ENCODE results near the gene BTD. TPM values are rescaled to one million over a fixed set of nuclear protein-coding genes. Genes with fewer than 3 reads are reported as not detected.
A peak's percentile ranks its signal among the peaks of the same experiment; 100 is the strongest.
"Not testable (repeated sequence)": the region's sequence is repeated elsewhere in the genome, so short reads cannot be mapped to it uniquely, and the experiment has no call there.

BTD gene
- total RNA-seq, 1 donor from 2014 or later: 23.0 TPM

DNA sequence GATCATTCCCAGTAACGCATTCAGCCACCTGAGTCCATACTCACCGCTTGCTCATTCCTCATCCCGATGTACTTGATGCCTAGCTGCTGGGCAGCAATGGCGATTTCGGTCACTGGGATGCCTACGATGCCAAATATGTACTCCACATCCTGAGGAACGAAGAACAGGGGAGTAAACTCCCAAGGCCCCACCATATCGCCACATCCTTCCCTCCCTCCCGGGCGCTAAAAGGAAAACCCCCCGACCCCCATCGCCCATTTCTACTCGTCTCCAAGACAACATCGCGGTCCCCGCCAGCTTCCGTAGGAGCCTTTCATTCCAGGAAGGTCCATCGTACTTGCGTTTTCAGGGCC lies 523 bp upstream of the BTD start:
- H3K27me3 ChIP-seq (ENCODE audit: control insufficient read depth in 3 of 3, insufficient read depth in 3 of 3, low read length in 3 of 3): no peaks in the 10 kb centered on the region
- H3K4me1 ChIP-seq (ENCODE audit: control insufficient read depth in 3 of 3, insufficient read depth in 3 of 3, low read length in 3 of 3): peaks cover 19 to 25% (median 20%) of the 10 kb centered on the region in 3 donors
- H3K27ac ChIP-seq (ENCODE audit: low read depth, low read length): peak overlapping the region; percentile 81
- H3K9me3 ChIP-seq (ENCODE audit: control insufficient read depth in 3 of 3, low read length in 3 of 3): no peaks in the 10 kb centered on the region
- peak overlapping the region; percentile 79 to 100 (median 99) for H3K4me3 ChIP-seq (ENCODE audit: low read length in 3 of 3)
- peaks cover 7 to 30% (median 24%) of the 10 kb centered on the region in 3 donors for H3K36me3 ChIP-seq (ENCODE audit: control insufficient read depth in 3 of 3, insufficient read depth in 3 of 3, low read length in 3 of 3)
- peak overlapping the region; percentile 87 to 94 (median 94) for H3K9ac ChIP-seq (ENCODE audit: low read depth in 1 of 3, low read length in 3 of 3)

DNA sequence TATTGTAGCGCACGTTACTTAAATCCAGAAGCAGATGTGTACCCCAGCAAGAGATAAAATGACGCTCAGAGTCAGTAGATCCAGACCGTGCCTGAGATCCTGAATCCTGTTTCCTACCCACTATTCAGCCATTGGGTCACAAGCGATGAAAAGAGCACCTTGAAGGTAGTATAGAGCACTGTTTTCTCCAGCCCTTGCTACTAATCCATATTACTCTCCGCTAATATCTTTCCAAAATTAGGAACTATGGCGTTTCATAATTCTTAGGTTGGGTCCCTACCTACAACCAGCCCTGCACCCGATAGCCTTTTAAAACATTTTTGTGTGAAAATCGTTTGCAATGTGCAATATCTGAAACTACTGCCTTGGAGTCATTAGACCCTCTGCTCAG lies 596 bp downstream of the BTD start:
- Histone ChIP-seq H3K4me3 (ENCODE audit: low read length in 3 of 3) (peak overlapping the region; percentile 79 to 100 (median 99)), H3K9ac (ENCODE audit: low read depth in 1 of 3, low read length in 3 of 3) (peak overlapping the region; percentile 87 to 94 (median 93)), H3K27me3 (ENCODE audit: control insufficient read depth in 3 of 3, insufficient read depth in 3 of 3, low read length in 3 of 3) (no peaks in the 10 kb centered on the region), H3K36me3 (ENCODE audit: control insufficient read depth in 3 of 3, insufficient read depth in 3 of 3, low read length in 3 of 3) (peaks cover 7 to 29% (median 20%) of the 10 kb centered on the region in 3 donors), H3K9me3 (ENCODE audit: control insufficient read depth in 3 of 3, low read length in 3 of 3) (no peaks in the 10 kb centered on the region), H3K27ac (ENCODE audit: low read depth, low read length) (peak overlapping the region; percentile 81), H3K4me1 (ENCODE audit: control insufficient read depth in 3 of 3, insufficient read depth in 3 of 3, low read length in 3 of 3) (peaks cover 19 to 32% (median 26%) of the 10 kb centered on the region in 3 donors)

DNA sequence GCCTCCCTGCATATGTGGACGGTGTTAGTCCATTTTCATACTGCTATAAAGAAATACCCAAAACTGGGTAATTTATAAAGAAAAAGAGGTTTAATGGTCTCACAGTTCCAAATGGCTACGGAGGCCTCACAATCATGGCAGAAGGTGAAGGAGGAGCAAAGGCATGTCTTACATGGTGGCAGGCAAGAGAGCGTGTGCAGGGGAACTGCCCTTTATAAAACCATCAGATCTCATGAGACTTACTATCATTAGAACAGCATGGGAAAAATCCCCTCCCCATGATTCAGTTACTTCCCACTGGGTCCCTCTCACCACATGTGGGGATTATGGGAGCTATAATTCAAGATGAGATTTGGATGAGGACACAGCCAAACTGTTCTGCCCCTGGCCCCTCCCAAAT lies 1.3 kb downstream of the BTD start:
- not testable (repeated sequence) for H3K27me3 ChIP-seq (ENCODE audit: control insufficient read depth in 3 of 3, insufficient read depth in 3 of 3, low read length in 3 of 3); H3K9me3 ChIP-seq (ENCODE audit: control insufficient read depth in 3 of 3, low read length in 3 of 3); H3K27ac ChIP-seq (ENCODE audit: low read depth, low read length)
- Histone ChIP-seq H3K9ac (ENCODE audit: low read depth in 1 of 3, low read length in 3 of 3) (peak overlapping the region in 1 of 3 donors; percentile 94), H3K4me3 (ENCODE audit: low read length in 3 of 3) (peak overlapping the region in 2 of 3 donors; percentile 79 to 99), H3K36me3 (ENCODE audit: control insufficient read depth in 3 of 3, insufficient read depth in 3 of 3, low read length in 3 of 3) (peaks cover 5 to 22% (median 17%) of the 10 kb centered on the region in 3 donors), H3K4me1 (ENCODE audit: control insufficient read depth in 3 of 3, insufficient read depth in 3 of 3, low read length in 3 of 3) (peaks cover 21 to 32% (median 26%) of the 10 kb centered on the region in 3 donors)

DNA sequence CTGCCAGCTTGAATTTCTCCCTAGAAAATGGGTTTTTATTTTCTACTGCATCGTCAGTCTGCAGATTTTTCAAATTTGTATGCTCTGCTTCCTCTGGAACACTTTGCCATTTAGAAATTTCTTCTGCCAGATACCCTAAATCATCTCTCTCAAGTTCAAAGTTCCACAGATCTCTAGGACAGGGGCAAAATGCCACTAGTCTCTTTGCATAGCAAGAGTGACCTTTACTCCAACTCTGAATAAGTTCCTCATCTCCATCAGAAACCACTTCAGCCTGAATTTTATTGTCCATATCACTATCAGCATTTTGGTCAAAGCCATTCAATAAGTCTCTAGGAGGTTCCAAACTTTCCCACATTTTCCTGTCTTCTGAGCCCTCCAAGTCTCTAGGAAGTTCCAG lies 3.0 kb downstream of the BTD start:
- not testable (repeated sequence) for H3K4me3 ChIP-seq (ENCODE audit: low read length in 3 of 3); H3K36me3 ChIP-seq (ENCODE audit: control insufficient read depth in 3 of 3, insufficient read depth in 3 of 3, low read length in 3 of 3); H3K9me3 ChIP-seq (ENCODE audit: control insufficient read depth in 3 of 3, low read length in 3 of 3); H3K27ac ChIP-seq (ENCODE audit: low read depth, low read length); H3K9ac ChIP-seq (ENCODE audit: low read depth in 1 of 3, low read length in 3 of 3); H3K27me3 ChIP-seq (ENCODE audit: control insufficient read depth in 3 of 3, insufficient read depth in 3 of 3, low read length in 3 of 3)
- peaks cover 25 to 32% (median 26%) of the 10 kb centered on the region in 3 donors for H3K4me1 ChIP-seq (ENCODE audit: control insufficient read depth in 3 of 3, insufficient read depth in 3 of 3, low read length in 3 of 3)

DNA sequence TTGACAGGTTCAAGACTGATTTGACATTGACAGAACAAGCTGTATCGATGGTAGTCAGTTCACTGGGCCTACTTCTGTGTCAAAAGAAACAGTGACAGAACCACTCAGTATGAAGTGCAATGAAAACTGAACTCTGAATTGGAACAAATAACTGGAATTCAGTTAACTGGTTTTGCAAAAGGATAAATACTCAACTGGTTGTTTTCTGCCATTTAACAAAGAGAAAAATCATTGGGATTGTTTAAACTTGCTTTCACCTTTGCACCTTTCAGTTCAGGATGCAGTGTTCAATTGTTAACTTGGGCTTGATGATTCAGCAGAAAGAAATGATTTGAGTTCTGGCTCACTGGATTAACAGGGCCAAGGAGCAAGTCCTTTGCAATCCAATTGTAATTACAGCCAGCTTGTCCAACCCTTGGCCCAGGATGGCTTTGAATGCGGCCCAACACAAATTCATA lies 4.9 kb downstream of the BTD start:
- Histone ChIP-seq H3K27ac (ENCODE audit: low read depth, low read length) (peak overlapping the region; percentile 37), H3K9me3 (ENCODE audit: control insufficient read depth in 3 of 3, low read length in 3 of 3) (no peaks in the 10 kb centered on the region), H3K36me3 (ENCODE audit: control insufficient read depth in 3 of 3, insufficient read depth in 3 of 3, low read length in 3 of 3) (peaks cover 0 to 3% (median 0%) of the 10 kb centered on the region in 3 donors), H3K9ac (ENCODE audit: low read depth in 1 of 3, low read length in 3 of 3) (no peak overlapping the region), H3K4me1 (ENCODE audit: control insufficient read depth in 3 of 3, insufficient read depth in 3 of 3, low read length in 3 of 3) (peaks cover 16 to 24% (median 22%) of the 10 kb centered on the region in 3 donors), H3K4me3 (ENCODE audit: low read length in 3 of 3) (no peak overlapping the region), H3K27me3 (ENCODE audit: control insufficient read depth in 3 of 3, insufficient read depth in 3 of 3, low read length in 3 of 3) (no peaks in the 10 kb centered on the region)

DNA sequence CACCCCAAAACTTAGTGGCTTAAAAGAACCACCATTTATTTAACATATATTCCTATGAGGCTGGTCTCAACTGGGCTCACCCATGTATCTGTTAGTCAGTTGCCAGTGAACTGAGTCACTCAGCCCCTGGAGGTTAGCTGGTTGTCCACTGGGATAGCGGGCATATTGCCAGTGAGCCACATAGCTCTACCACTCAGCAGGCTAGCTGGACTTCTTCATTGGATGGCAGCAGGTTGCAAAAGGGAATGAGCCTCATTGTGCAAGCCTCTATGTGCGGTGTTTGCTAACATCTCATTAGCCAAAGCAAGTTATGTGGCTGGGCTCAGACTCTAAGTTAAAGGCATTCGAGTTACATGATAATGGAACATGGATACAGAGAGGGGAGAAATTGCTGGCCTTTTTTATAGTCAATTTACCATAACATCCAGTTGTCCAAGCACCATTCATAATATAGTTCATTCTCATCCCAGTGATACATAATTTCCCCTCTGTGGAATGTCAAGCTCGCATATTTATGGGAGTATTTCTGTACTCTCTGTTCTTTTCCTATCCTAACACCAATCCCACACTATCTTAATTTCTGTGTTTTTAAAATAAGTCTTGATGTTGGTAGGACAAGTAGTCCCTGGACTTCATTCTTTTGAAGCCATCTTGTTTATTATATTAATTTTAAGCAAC lies 8.7 kb downstream of the BTD start:
- H3K9ac ChIP-seq (ENCODE audit: low read depth in 1 of 3, low read length in 3 of 3): no peak overlapping the region
- peak overlapping the region; percentile 38 for H3K27ac ChIP-seq (ENCODE audit: low read depth, low read length)
- no peaks in the 10 kb centered on the region for H3K9me3 ChIP-seq (ENCODE audit: control insufficient read depth in 3 of 3, low read length in 3 of 3)
- H3K4me3 ChIP-seq (ENCODE audit: low read length in 3 of 3): no peak overlapping the region
- peaks cover 0 to under 1% (median 0%) of the 10 kb centered on the region in 3 donors for H3K36me3 ChIP-seq (ENCODE audit: control insufficient read depth in 3 of 3, insufficient read depth in 3 of 3, low read length in 3 of 3)
- H3K4me1 ChIP-seq (ENCODE audit: control insufficient read depth in 3 of 3, insufficient read depth in 3 of 3, low read length in 3 of 3): peaks cover 8 to 15% (median 12%) of the 10 kb centered on the region in 3 donors
- H3K27me3 ChIP-seq (ENCODE audit: control insufficient read depth in 3 of 3, insufficient read depth in 3 of 3, low read length in 3 of 3): no peaks in the 10 kb centered on the region

DNA sequence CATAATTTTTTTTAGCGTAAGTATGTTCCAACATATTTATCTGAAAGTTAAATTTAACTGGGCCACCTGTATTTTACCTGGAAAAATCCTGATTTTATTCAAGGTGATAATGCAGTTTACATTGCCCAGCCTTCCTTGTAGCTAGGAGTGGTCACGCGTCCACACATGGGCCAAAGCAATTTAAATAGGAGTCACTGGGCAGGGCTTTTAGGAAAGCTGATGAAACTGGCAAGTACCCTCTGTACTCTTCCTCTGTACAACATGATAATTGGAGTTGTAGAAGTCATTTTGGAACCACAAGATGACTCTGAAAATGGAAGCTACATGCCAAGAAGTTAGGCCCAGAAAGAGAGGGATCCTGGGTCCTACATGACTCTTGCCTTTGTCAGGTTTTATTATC lies 9.5 kb downstream of the BTD start:
- Histone ChIP-seq H3K36me3 (ENCODE audit: control insufficient read depth in 3 of 3, insufficient read depth in 3 of 3, low read length in 3 of 3) (no peaks in the 10 kb centered on the region), H3K27ac (ENCODE audit: low read depth, low read length) (peak overlapping the region; percentile 38), H3K9ac (ENCODE audit: low read depth in 1 of 3, low read length in 3 of 3) (no peak overlapping the region), H3K4me1 (ENCODE audit: control insufficient read depth in 3 of 3, insufficient read depth in 3 of 3, low read length in 3 of 3) (peaks cover 8 to 14% (median 12%) of the 10 kb centered on the region in 3 donors), H3K4me3 (ENCODE audit: low read length in 3 of 3) (no peak overlapping the region), H3K9me3 (ENCODE audit: control insufficient read depth in 3 of 3, low read length in 3 of 3) (no peaks in the 10 kb centered on the region), H3K27me3 (ENCODE audit: control insufficient read depth in 3 of 3, insufficient read depth in 3 of 3, low read length in 3 of 3) (no peaks in the 10 kb centered on the region)

DNA sequence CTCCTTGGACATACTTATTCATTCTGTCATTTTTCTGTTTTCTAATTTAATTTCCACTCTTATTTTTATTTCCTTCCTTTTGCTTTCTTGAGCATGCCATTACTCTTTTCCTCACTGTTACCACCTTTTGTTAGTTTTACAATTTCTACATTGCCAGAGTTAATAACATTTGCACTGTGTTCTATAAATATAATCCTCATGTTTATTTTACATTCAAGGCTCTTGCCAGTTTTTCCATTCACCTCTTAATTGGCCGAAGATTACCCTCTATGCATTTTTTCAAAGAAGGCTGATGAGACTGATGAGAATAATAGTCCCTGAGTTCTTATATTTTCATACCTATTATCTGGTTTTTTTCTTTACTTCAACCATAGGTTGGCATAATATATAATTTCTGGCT lies 10.5 kb downstream of the BTD start:
- no peak overlapping the region for H3K9ac ChIP-seq (ENCODE audit: low read depth in 1 of 3, low read length in 3 of 3)
- H3K9me3 ChIP-seq (ENCODE audit: control insufficient read depth in 3 of 3, low read length in 3 of 3): no peaks in the 10 kb centered on the region
- no peaks in the 10 kb centered on the region for H3K36me3 ChIP-seq (ENCODE audit: control insufficient read depth in 3 of 3, insufficient read depth in 3 of 3, low read length in 3 of 3)
- H3K27ac ChIP-seq (ENCODE audit: low read depth, low read length): no peak overlapping the region
- no peaks in the 10 kb centered on the region for H3K27me3 ChIP-seq (ENCODE audit: control insufficient read depth in 3 of 3, insufficient read depth in 3 of 3, low read length in 3 of 3)
- H3K4me3 ChIP-seq (ENCODE audit: low read length in 3 of 3): no peak overlapping the region
- H3K4me1 ChIP-seq (ENCODE audit: control insufficient read depth in 3 of 3, insufficient read depth in 3 of 3, low read length in 3 of 3): peaks cover 6 to 8% (median 7%) of the 10 kb centered on the region in 3 donors

DNA sequence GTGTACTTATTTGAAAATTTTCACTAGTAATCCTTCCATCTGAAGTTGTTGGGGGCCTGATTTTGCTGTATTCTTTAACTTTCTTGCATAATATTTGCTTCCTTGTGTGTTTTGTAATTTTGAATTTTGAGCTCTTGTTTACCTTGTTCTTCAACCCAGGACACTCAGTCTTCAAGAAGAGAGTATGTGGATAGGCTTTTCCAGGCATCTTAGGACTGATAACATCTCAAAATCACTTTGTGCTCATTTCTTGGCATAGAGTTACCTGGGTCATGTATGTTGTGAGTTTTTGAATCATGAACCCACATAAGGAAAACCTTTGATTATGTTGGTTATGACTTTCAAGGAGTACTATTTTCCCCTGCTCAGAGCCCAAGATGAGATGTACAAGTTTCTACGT lies 13.4 kb downstream of the BTD start:
- H3K4me1 ChIP-seq (ENCODE audit: control insufficient read depth in 3 of 3, insufficient read depth in 3 of 3, low read length in 3 of 3): peaks cover 2 to 6% (median 5%) of the 10 kb centered on the region in 3 donors
- H3K9ac ChIP-seq (ENCODE audit: low read depth in 1 of 3, low read length in 3 of 3): no peak overlapping the region
- H3K27me3 ChIP-seq (ENCODE audit: control insufficient read depth in 3 of 3, insufficient read depth in 3 of 3, low read length in 3 of 3): no peaks in the 10 kb centered on the region
- no peak overlapping the region for H3K27ac ChIP-seq (ENCODE audit: low read depth, low read length)
- no peaks in the 10 kb centered on the region for H3K36me3 ChIP-seq (ENCODE audit: control insufficient read depth in 3 of 3, insufficient read depth in 3 of 3, low read length in 3 of 3)
- H3K9me3 ChIP-seq (ENCODE audit: control insufficient read depth in 3 of 3, low read length in 3 of 3): no peaks in the 10 kb centered on the region
- no peak overlapping the region for H3K4me3 ChIP-seq (ENCODE audit: low read length in 3 of 3)

DNA sequence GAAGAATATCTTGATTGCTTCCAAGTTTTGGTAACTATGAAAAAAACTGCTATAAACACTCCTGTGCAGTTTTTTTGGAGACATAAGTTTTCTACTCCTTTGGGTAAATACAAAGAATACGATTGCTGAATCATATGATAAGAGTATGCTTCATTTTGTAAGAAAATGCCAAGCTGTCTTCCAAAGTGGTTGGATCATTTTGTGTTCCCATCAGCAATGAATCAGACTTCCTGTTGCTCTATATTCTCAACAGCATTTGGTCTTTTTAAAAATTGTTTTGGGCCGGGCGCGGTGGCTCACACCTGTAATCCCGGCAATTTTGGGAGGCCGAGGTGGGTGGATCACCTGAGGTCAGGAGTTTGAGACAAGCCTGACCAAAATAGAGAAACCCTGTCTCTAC lies 14.5 kb downstream of the BTD start:
- Histone ChIP-seq H3K4me3 (ENCODE audit: low read length in 3 of 3) (no peak overlapping the region), H3K9ac (ENCODE audit: low read depth in 1 of 3, low read length in 3 of 3) (no peak overlapping the region), H3K4me1 (ENCODE audit: control insufficient read depth in 3 of 3, insufficient read depth in 3 of 3, low read length in 3 of 3) (peaks cover 0 to 2% (median 0%) of the 10 kb centered on the region in 3 donors), H3K27me3 (ENCODE audit: control insufficient read depth in 3 of 3, insufficient read depth in 3 of 3, low read length in 3 of 3) (no peaks in the 10 kb centered on the region), H3K27ac (ENCODE audit: low read depth, low read length) (no peak overlapping the region), H3K36me3 (ENCODE audit: control insufficient read depth in 3 of 3, insufficient read depth in 3 of 3, low read length in 3 of 3) (peaks cover 0 to 6% (median 3%) of the 10 kb centered on the region in 3 donors), H3K9me3 (ENCODE audit: control insufficient read depth in 3 of 3, low read length in 3 of 3) (no peaks in the 10 kb centered on the region)

Measured in skeletal muscle tissue (tissue), 4 donors.